GM12874 (cell line): ENCODE results near the gene LYZL4.

ENCODE experiments used
- CTCF ChIP-seq: IDR thresholded peaks from 2 replicates; pipeline ENCODE4 v1.5.1; 2011; ENCODE audit warnings: low read depth, mild to moderate bottlenecking, control low read depth, low read length, moderate library complexity; ENCODE audit not compliant: insufficient read depth

Gene LYZL4

GRCh38 chr3:42349765-42350594 is 60.4 kb downstream of the LYZL4 start:
- no peak for TF ChIP-seq CTCF

- TF ChIP-seq CTCF = no peak
Measured at GRCh38 chr3:42347928-42348327, 62.5 kb downstream of the LYZL4 start.
